Central memory CD4-positive, alpha-beta T cell (primary cell): ENCODE measurements around the gene SCFD2.

ENCODE experiments used
- DNase-seq: peaks from one replicate; pipeline ENCODE4 v3.0.0; 2022

The SCFD2 gene

GRCh38 chr4:52947401-52948056, 418.3 kb downstream of the SCFD2 start:
- DNase-seq, result no peak

- no peak for DNase-seq
These were observed 419.0 kb downstream of the SCFD2 start for GRCh38 chr4:52946855-52947254.

GRCh38 chr4:52945982-52946381, 419.9 kb downstream of the SCFD2 start:
- no peak for DNase-seq

GRCh38 chr4:52945326-52945898, 420.4 kb downstream of the SCFD2 start:
- no peak for DNase-seq

DNA sequence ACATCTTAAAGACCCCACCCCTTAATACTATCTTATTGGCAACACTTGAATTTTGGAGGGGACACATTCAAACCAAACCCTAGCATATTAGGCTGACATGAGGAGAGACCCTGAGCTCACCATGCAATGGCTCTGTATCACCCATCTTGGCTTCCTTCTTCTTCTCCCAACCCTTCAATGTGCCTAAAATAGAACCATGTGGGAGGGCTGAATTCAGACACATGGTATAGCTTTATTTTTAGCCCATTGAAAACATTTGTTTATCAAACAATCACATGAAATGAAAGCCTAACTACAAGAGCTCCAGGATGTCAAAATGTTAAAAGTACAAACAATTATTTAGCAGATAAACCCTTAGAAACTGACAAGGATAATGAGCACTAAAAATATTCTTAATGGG, 422.2 kb downstream of the SCFD2 start:
- DNase-seq, result no peak

- no peak for DNase-seq
These were observed 422.9 kb downstream of the SCFD2 start for GRCh38 chr4:52942936-52943335.

GRCh38 chr4:52941450-52941849, 424.4 kb downstream of the SCFD2 start:
- no peak for DNase-seq

DNA sequence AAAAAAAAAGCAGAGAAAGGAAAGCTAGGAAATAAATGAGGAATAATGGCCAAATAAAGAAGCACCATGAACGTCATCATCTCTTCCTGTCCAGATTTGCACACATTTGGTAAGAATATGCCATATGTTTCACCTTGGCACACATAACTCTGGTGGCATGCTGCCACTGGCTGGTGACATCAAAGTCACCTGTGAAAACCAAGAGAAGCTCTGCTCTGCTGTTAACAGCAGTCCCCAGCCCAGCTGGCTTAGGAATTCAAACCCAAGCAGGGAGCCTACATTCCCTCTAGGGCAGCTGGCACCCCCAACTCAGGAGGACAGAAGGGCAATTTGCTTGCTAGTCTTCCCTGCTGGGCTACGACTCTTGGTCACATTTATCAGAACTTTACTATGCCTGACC, 426.1 kb downstream of the SCFD2 start:
- DNase-seq, result no peak

GRCh38 chr4:52939325-52939724, 426.5 kb downstream of the SCFD2 start:
- DNase-seq, result no peak

- no peak for DNase-seq
These were observed 428.0 kb downstream of the SCFD2 start for GRCh38 chr4:52937829-52938228.

DNA sequence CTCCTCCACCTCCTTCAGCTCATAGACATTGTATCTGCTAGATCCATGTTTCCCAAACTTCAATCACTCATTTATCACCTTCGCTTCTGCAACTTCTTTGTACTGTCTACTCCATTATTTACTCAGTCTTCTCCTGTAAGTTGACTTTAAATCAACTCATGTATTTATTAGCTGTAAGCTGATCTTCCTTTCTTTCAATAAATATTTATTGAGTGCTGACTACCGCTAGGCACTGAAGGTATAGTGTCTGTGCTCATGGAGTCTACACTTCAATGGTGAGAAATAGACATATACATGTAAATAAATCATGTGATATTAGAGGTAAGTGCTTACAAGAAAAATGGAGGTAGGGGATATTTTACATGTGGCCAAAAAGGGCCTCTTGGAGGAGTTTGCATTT, 429.1 kb downstream of the SCFD2 start:
- DNase-seq, result no peak

DNA sequence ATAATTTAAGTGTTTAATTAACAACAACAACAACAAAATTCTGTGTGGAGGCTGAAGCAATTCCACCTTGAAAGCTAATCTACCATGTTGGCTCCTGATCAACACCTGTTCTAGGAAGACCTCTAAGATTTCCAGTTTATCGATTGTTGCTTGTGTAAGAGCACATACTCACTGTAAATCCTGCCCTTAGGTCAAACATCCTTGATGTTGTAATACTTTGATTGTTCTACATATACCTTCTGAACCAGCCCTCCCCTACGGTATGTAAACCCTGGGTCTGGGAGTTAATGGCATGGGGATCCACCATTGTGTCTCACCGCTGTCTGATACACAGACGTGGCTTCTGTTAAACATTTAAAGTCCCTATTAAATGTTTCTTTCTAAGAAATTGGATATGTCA, 430.5 kb downstream of the SCFD2 start:
- DNase-seq, result no peak

GRCh38 chr4:52933738-52934137, 432.1 kb downstream of the SCFD2 start:
- DNase-seq, result no peak

DNA sequence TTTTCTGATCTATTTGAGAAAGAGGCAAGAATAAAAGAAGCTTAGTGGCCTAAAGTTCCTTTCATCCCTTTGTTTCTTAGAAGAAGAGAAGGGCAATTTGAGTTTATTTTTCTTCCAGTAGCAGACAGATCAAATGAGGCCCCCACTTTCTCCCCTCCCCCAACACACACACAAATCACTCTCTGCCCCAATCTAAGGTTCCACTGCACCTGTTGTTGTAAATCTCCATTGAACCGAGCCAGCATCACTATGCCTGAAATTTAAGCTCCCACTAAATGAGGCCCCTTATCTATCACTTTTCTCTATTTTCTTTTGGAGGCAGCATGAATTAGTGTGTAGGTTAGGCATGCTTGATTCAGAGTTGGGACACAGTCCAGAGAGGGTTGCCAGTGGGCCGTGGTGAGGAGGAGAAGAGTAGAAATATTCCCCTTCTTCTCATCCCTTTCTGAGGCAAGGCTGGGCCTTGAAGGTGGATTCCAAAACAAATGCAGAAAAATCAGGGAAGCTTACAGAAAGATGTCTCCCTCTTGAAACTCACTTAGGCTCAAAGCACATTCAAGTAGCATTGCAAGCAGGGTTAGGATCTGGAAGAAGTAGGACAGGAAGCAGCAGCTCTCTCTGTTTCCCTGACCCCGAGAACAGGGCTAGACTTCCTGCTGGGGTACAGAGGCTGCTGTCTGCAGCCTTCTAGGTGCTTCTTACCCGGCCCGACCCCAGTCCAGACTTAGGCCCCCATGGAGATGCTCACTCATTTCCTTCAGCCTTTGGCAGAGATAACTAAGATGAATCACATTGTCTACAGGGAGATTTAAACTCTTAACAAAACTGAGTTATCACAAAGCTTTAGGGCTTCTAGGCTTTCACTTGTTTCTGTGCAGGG, 433.0 kb downstream of the SCFD2 start:
- no peak for DNase-seq

GRCh38 chr4:52931243-52931642, 434.6 kb downstream of the SCFD2 start:
- no peak for DNase-seq

DNA sequence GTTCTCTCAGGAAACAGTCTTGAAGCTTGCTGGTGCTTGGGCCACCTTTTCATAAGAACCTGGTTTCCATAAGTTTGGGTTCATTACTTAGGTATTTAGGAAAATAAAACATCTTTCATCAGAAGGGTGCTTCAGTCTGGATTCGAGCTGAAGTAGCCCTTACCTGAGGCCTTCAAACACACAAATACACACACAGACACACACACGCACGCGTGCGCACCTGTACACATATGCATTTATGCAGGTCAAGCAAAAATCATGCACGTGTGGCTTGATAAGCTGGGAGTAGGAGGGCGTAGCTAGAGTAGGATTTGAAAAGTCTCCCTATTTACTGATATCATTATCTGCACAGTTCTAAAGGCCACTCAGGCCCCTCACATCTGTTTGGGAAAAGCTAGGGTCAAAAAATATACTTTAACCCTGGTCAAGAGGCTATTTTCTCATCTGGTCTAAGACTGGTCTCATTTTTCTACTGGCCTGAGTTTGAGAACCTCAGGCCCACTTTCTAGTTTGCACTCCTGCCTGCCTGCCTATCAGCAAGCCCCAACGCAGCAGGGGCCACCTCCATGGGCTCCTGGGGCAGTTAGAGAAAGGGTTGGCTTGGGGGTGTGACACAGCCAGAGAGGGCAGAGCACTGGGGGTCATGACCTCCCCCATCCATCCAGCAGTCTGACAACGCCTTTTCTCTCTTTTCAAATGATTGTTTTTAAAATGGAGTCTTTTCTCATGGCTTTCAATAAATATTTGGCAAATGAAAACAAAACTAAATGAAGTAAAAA, 439.5 kb downstream of the SCFD2 start:
- no peak for DNase-seq

GRCh38 chr4:52925531-52925968, 440.3 kb downstream of the SCFD2 start:
- no peak for DNase-seq

DNA sequence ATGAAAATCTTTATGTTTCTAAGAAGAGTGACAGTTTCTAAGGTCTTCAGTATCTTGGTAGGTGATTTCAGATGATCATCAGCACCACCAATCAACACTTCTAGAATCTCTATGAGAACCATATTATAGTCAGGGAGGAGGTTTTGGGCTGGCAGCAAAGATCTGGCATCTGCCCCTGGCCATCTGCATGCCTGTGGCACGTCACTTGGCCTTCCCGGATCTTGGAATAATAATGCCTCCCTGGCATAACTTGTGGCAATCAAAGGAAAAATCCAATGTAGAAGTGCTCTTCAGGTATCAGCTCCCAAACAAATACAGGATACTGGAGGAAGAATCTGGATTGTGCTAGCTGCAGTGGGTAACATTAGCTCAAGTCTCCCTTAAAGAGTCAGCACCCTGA, 446.4 kb downstream of the SCFD2 start:
- no peak for DNase-seq

- no peak for DNase-seq
These were observed 448.0 kb downstream of the SCFD2 start for GRCh38 chr4:52917817-52918216.

DNA sequence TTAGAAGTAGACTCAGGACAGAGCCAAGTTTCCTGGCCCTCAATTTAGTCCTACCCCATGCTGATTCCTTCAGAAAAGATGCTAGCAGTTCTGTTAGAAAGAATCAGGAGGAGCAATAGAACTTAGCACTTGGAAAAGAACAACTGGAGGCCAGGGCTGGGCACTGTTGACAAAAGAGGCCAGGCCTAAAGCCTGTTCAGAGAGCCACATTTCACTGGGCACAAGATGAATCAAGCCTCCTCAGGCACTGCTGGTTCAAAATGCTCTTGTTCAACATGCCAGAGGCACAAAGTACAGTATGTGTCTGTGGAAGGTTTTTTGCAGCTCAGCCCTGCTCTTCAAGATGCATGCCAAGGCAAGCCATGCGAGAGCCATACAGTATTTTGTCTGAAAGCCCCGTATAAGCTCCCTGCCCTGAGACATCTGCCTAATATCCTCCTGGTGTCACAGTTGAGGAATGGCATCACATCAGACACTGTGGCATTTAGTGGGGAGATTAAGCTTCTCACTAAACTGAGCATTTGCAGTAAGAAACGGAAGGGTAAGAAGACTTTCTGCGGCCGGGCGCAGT, 450.0 kb downstream of the SCFD2 start:
- DNase-seq, result no peak

DNA sequence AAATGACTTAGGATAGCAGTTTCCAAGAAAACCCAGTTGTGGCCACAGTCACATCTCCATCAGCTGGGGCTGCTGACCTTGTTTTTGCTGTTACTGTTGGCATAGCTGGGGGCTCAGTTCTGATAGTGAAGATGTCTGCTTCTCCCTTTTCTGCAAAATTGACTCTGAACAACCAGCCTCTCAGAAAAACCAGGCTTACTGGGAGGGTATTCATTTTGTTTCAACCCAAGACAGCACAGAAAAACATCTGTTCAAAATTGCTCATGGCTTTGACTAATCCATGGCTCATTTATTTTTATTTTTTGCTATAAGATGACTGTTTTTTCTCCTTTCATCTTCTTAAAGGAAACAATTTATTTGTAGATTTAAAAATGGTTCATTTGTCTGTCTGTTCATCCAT, 450.7 kb downstream of the SCFD2 start:
- no peak for DNase-seq

DNA sequence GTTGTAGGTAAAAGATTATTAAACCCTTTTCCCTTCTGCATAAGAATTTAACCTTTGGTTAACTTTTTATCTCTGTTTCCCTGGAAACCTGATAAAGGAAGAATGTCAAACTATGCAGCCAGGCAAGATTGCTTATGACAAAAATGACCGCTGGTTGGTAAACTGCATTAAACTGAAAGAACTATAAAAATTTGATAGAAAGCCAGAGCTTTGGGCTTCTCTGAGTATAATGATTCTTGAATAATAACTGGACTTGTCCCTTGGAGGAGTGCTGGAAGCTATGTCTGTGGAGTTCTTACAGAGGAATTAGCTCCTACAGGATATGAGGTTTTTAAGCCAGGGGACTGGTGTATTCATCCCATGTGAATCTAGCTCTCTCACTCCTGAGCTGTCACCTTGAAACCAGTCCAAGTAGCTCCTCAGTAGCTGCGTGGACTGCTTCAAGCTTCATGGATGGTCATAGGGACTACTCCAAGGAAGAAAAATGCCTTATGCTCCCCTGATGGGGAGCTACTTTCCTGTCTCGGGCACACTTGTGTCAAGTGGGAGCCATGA, 451.7 kb downstream of the SCFD2 start:
- DNase-seq, result no peak

DNA sequence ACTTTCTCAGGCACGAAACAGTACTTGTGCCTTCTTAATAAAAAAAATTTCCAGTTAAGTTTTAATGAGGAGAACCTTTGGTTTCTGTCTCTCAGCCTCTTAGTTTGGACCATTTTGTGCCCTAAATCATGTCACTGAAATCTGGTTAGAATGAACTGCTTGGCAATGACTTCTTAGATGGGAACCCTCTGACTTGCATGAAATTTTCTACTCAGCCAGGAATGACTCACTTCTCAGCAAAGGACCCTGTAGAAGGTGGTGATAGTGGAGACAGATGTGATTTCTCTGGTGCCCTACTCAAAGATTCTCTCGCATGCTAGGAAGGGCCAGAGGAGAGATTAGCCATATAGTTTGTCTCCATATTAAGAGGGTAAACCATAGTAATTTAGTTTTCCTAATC, 453.3 kb downstream of the SCFD2 start:
- DNase-seq, result no peak
